MCF 10A (cell line): ENCODE results near the gene RAPGEF1. TPM values are rescaled to one million over a fixed set of nuclear protein-coding genes. Genes with fewer than 3 reads are reported as not detected.

Experiments
- BruUV-seq: library from RNA; stranded (reverse); fragments of 400-500 nt; replicated peaks from 2 replicates; lab custom pipeline; 2021; lab: Mats Ljungman, UMichigan
- CTCF ChIA-PET: fragments of 300-600 bp; sonication (Branson Sonifier 250); formaldehyde crosslinking; extraction: SDS; loops from one replicate; lab custom pipeline; 2021; ENCODE audit warnings: antibody characterized with exemption, inconsistent platforms; lab: Yijun Ruan, JAX
- POLR2A ChIA-PET: fragments of 300-600, 350-650 bp; sonication (Branson Sonifier 250); formaldehyde crosslinking; extraction: SDS; loops from one replicate; lab custom pipeline; 2020; ENCODE audit warnings: antibody characterized with exemption, inconsistent platforms; lab: Yijun Ruan, JAX
- DNase-seq: peaks from one replicate; pipeline ENCODE4 v3.0.0-alpha.2; 2018; ENCODE audit not compliant: unreplicated experiment
- H3K27ac Mint-ChIP-seq: one replicate; pipeline ENCODE4 v1.8.0; 2022; ENCODE audit warnings: mild to moderate bottlenecking, low read depth, mixed read lengths; ENCODE audit not compliant: unreplicated experiment
- H3K27me3 Mint-ChIP-seq: one replicate; pipeline ENCODE4 v1.8.0; 2022; ENCODE audit warnings: mixed read lengths; ENCODE audit not compliant: insufficient read depth, unreplicated experiment
- H3K36me3 Mint-ChIP-seq: one replicate; pipeline ENCODE4 v1.8.0; 2022; ENCODE audit warnings: mild to moderate bottlenecking, moderate library complexity, mixed read lengths; ENCODE audit not compliant: insufficient read depth, unreplicated experiment
- H3K4me1 Mint-ChIP-seq: one replicate; pipeline ENCODE4 v1.8.0; 2022; ENCODE audit warnings: mixed read lengths; ENCODE audit not compliant: insufficient read depth, unreplicated experiment
- H3K4me3 Mint-ChIP-seq: one replicate; pipeline ENCODE4 v1.8.0; 2022; ENCODE audit warnings: mild to moderate bottlenecking, moderate library complexity, mixed read lengths; ENCODE audit not compliant: unreplicated experiment
- H3K9me3 Mint-ChIP-seq: one replicate; pipeline ENCODE4 v1.8.0; 2022; ENCODE audit warnings: mixed read lengths; ENCODE audit not compliant: unreplicated experiment
- intact Hi-C: fragments of 100-400 bp; cut with micrococcal nuclease; formaldehyde crosslinking; loops from 2 replicates; pipeline ENCODE4 v1.14.1; 2022
- total RNA-seq: library from RNA; stranded (reverse); gene quantifications from 2 replicates; pipeline ENCODE4 v1.2.3, GENCODE V29; 2022
- TF ChIP-seq, protein P1 (sequence below): fragments of 200-600 bp; IDR thresholded peaks from one replicate; pipeline ENCODE4 v1.8.0; 2022; ENCODE audit warnings: antibody characterized with exemption, mild to moderate bottlenecking; ENCODE audit not compliant: unreplicated experiment

RAPGEF1 gene
- total RNA-seq, 1 experiment from 2014 or later: 55.4 TPM

DNA sequence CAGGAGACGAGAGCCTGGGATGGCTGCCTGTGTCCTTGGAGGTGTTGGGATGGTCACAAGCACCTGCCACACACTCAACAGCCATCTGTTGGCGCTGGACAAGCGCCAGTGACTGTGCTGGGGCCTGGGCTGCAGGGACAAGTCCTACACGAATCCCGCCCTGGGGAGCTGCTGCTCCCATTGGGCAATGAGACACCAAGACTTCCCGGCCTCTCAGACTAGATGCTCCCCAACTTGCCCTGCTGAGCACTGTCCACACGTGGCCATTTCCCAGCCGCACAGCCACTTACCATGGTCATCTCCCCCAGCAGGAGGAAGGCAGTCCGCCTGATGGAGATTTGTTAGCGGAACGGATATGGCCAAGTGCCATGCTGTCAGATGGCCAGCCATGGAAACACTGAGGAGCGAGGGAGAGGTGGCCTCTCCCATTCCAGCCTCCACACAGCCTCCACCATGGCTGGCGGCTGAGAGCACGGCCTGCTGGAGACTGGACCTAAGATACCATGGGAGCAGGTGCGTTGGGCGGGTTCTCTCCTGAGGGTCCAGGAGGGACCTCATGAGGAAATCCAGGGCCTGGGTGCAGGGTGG, 150.7 kb downstream of the RAPGEF1 start:
- no peak overlapping the region for H3K4me3 Mint-ChIP-seq
- no TSS peak for BruUV-seq
- ChIA-PET CTCF (interaction anchor here (0.6 to 9.4 kb wide), 3 partner anchors 20 to 156 kb away, joined by 3 to 151 read pairs (median 3); partner anchors contain the start of gene RAPGEF1), POLR2A (no interaction called here)
- DNase-seq: no peak
- TF ChIP-seq, protein P1, sequence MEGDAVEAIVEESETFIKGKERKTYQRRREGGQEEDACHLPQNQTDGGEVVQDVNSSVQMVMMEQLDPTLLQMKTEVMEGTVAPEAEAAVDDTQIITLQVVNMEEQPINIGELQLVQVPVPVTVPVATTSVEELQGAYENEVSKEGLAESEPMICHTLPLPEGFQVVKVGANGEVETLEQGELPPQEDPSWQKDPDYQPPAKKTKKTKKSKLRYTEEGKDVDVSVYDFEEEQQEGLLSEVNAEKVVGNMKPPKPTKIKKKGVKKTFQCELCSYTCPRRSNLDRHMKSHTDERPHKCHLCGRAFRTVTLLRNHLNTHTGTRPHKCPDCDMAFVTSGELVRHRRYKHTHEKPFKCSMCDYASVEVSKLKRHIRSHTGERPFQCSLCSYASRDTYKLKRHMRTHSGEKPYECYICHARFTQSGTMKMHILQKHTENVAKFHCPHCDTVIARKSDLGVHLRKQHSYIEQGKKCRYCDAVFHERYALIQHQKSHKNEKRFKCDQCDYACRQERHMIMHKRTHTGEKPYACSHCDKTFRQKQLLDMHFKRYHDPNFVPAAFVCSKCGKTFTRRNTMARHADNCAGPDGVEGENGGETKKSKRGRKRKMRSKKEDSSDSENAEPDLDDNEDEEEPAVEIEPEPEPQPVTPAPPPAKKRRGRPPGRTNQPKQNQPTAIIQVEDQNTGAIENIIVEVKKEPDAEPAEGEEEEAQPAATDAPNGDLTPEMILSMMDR: no peak
- H3K27ac Mint-ChIP-seq: no peak overlapping the region
- no peaks in the 10 kb centered on the region for H3K27me3 Mint-ChIP-seq
- intact Hi-C loops: no loop called here
- peaks cover 16% of the 10 kb centered on the region for H3K36me3 Mint-ChIP-seq
- H3K9me3 Mint-ChIP-seq: no peaks in the 10 kb centered on the region
- peaks cover 4% of the 10 kb centered on the region for H3K4me1 Mint-ChIP-seq

DNA sequence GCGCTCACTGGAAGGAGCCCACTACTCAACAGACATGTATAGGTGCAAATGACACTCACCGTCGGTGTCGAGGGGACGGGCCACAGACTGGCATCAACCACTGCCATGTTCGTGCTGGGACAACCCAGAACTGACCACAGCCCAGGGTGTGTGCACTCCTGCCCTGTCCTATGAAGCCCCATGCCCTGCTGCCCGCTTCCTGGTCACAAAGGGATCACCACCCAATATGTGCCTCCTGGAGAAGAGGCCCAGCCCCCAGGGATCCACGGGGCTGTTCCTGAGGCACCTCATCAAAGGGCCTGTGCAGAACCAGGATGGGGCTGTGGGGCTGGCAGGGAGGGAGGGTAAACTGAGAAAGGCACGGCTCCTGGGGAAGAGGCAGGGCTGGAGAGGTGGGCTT, 151.5 kb downstream of the RAPGEF1 start:
- intact Hi-C loops: no loop called here
- H3K27ac Mint-ChIP-seq: no peak overlapping the region

DNA sequence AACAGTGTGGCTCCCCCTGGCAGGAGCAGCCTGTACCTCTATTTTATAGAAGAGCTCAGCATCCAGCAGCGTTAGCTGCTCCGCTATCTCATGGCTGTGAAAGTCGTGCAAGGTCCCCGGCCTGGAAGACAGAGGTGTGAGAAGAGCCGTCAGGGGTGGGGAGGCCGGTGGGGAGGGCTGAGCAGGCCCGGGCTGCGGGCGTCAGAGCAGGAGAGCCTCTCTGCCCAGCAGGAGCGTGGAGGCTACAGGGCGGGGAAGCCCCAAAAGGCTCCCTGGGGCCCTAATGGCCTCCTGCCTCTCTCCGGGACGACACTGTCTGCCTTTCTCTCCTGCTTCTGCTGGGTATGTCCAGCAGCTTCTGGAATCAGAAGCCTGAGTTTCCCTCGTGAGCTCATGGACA, 152.0 kb downstream of the RAPGEF1 start:
- Mint-ChIP-seq H3K36me3 (peaks cover 20% of the 10 kb centered on the region), H3K27me3 (no peaks in the 10 kb centered on the region), H3K9me3 (no peaks in the 10 kb centered on the region), H3K4me1 (peaks cover 4% of the 10 kb centered on the region), H3K27ac (no peak overlapping the region), H3K4me3 (no peak overlapping the region)
- intact Hi-C loops: no loop called here
- TF ChIP-seq, protein P1: no peak
- no peak for DNase-seq
- ChIA-PET POLR2A (no interaction called here), CTCF (interaction anchor here (9.4 kb wide), 1 partner anchor 158 kb away, joined by 151 read pairs; the partner anchor contains the start of gene RAPGEF1)
- no TSS peak for BruUV-seq

More for the DNA sequence above, 151.5 kb downstream of the RAPGEF1 start:
- no peaks in the 10 kb centered on the region for H3K9me3 Mint-ChIP-seq
- no TSS peak for BruUV-seq
- H3K36me3 Mint-ChIP-seq: peaks cover 16% of the 10 kb centered on the region
- ChIA-PET POLR2A (no interaction called here), CTCF (interaction anchor here (9.4 kb wide), 1 partner anchor 157 kb away, joined by 151 read pairs; the partner anchor contains the start of gene RAPGEF1)
- H3K4me1 Mint-ChIP-seq: peaks cover 4% of the 10 kb centered on the region
- TF ChIP-seq, protein P1: no peak
- no peak for DNase-seq
- H3K4me3 Mint-ChIP-seq: no peak overlapping the region
- no peaks in the 10 kb centered on the region for H3K27me3 Mint-ChIP-seq

DNA sequence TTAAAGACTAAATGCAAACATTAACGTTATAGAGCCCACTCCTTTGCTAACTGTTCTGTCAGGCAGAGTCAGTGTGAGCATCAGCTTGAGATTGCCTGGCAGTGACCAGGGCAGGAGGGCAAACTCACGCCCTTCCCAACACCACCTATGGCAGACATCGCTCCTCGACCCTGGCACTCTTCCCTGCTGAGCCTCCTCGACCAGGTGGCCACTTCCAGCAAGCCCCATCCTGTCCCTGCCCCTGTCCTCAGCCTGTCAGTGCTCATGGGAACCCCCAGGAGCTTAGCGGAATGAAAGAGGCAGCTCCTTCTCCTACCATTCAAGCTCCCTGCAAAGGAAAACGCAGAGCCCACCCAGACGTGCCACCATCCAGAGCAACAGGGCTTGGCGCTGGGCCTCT, 152.5 kb downstream of the RAPGEF1 start:
- Mint-ChIP-seq H3K27ac (no peak overlapping the region), H3K9me3 (no peaks in the 10 kb centered on the region)

More for the DNA sequence above, 152.5 kb downstream of the RAPGEF1 start:
- Mint-ChIP-seq H3K36me3 (peaks cover 22% of the 10 kb centered on the region), H3K27me3 (no peaks in the 10 kb centered on the region), H3K4me1 (peaks cover 4% of the 10 kb centered on the region), H3K4me3 (no peak overlapping the region)
- TF ChIP-seq, protein P1: no peak
- CTCF ChIA-PET: interaction anchor here (9.4 kb wide), 1 partner anchor 158 kb away, joined by 151 read pairs; the partner anchor contains the start of gene RAPGEF1
- intact Hi-C loops: no loop called here
- POLR2A ChIA-PET: no interaction called here
- no peak for DNase-seq
- no TSS peak for BruUV-seq
